Esophagus muscularis mucosa (tissue), 4 donors: ENCODE results near the gene SMIM21. TPM values are rescaled to one million over a fixed set of nuclear protein-coding genes. Genes with fewer than 3 reads are reported as not detected.
A peak's percentile ranks its signal among the peaks of the same experiment; 100 is the strongest.

Experiments
- DNase-seq: peaks from one replicate; pipeline ENCODE4 v3.0.0-alpha.2; 2017; ENCODE audit errors: extremely low spot score
- H3K27ac ChIP-seq, 4 donors: fragments of 200-600 bp; sonication (generic); replicated peaks in 1 of 4; 1 replicate in 3 of 4; 2 replicates in 1 of 4; pipeline ENCODE4 v1.5.1; 2016 to 2019; ENCODE audit warnings: mild to moderate bottlenecking in 1 of 4
- H3K27me3 ChIP-seq, 4 donors: fragments of 200-600 bp; sonication (generic); one replicate each; pipeline versions ENCODE4 v1.5.1 to v1.6.0; 2016 to 2019
- H3K36me3 ChIP-seq, 4 donors: fragments of 200-600 bp; sonication (generic); one replicate each; pipeline ENCODE4 v1.5.1; 2016 to 2019
- H3K4me1 ChIP-seq, 4 donors: fragments of 200-600 bp; sonication (generic); one replicate each; pipeline ENCODE4 v1.5.1; 2016 to 2019
- H3K4me3 ChIP-seq, 4 donors: fragments of 200-600 bp; sonication (generic); 1 replicate in 2 of 4; 2 replicates in 2 of 4; pipeline ENCODE4 v1.5.1; 2016 to 2019; ENCODE audit warnings: mild to moderate bottlenecking in 4 of 4, moderate library complexity in 1 of 4
- H3K9me3 ChIP-seq, 4 donors: fragments of 200-600 bp; sonication (generic); 1 replicate in 3 of 4; 2 replicates in 1 of 4; pipeline ENCODE4 v1.5.1; 2016 to 2019
- EP300 ChIP-seq: sonication (generic); formaldehyde crosslinking; IDR thresholded peaks from one replicate; pipeline ENCODE4 v1.6.1; 2017; ENCODE audit warnings: antibody characterized with exemption
- POLR2A ChIP-seq: fragments of 450-650 bp; IDR thresholded peaks from one replicate; pipeline ENCODE4 v1.6.1; 2017; ENCODE audit warnings: antibody characterized with exemption, moderate library complexity, mild to moderate bottlenecking, low read depth
- POLR2AphosphoS5 ChIP-seq, 2 donors: sonication (generic); formaldehyde crosslinking; IDR thresholded peaks; one replicate each; pipeline ENCODE4 v1.6.1; 2017; ENCODE audit warnings: antibody characterized with exemption in 2 of 2
- WGBS: methylation state at CpG from one replicate; pipeline ENCODE4 v1.1.5; 2018; 5-methylcytosine and 5-hydroxymethylcytosine counted together
- intact Hi-C: fragments of 100-400 bp; cut with DNase I; formaldehyde crosslinking; loops from one replicate; pipeline ENCODE4 v1.15.1; 2023
- total RNA-seq, 4 donors: library from RNA; depleted of rRNA; stranded (reverse); fragments of >200 nt; gene quantifications; one replicate each; pipeline versions ENCODE4 v1.1.0 to v1.2.1, GENCODE V29; 2016
- TF ChIP-seq, protein P1 (sequence below), 3 experiments: fragments of 200-600 bp in 2 of 3; fragments of 450-650 bp in 1 of 3; sonication (generic) in 2 of 3; IDR thresholded peaks; one replicate each; pipeline ENCODE4 v1.5.1; 2017 to 2019; ENCODE audit warnings: antibody characterized with exemption in 3 of 3, mild to moderate bottlenecking in 2 of 3, moderate library complexity in 1 of 3

The SMIM21 gene
- total RNA-seq, 4 donors from 2014 or later: not detected

GRCh38 chr18:75395137-75395536 lies 32.4 kb downstream of the SMIM21 start:
- Histone ChIP-seq H3K9me3 (no peaks in the 10 kb centered on the region), H3K4me1 (peaks cover 0 to 4% (median 0%) of the 10 kb centered on the region in 4 donors), H3K27me3 (peaks cover 0 to 9% (median 0%) of the 10 kb centered on the region in 4 donors), H3K27ac (no peak overlapping the region), H3K36me3 (no peaks in the 10 kb centered on the region), H3K4me3 (no peak overlapping the region)
- intact Hi-C loops: no loop called here
- 77% methylated on average over 7 of the region's 7 CpGs for WGBS
- DNase-seq: no peak
- TF ChIP-seq POLR2AphosphoS5 (IDR thresholded peaks at IDR 0.05) (no peak), EP300 (no peak), POLR2A (no peak)
- TF ChIP-seq, protein P1, sequence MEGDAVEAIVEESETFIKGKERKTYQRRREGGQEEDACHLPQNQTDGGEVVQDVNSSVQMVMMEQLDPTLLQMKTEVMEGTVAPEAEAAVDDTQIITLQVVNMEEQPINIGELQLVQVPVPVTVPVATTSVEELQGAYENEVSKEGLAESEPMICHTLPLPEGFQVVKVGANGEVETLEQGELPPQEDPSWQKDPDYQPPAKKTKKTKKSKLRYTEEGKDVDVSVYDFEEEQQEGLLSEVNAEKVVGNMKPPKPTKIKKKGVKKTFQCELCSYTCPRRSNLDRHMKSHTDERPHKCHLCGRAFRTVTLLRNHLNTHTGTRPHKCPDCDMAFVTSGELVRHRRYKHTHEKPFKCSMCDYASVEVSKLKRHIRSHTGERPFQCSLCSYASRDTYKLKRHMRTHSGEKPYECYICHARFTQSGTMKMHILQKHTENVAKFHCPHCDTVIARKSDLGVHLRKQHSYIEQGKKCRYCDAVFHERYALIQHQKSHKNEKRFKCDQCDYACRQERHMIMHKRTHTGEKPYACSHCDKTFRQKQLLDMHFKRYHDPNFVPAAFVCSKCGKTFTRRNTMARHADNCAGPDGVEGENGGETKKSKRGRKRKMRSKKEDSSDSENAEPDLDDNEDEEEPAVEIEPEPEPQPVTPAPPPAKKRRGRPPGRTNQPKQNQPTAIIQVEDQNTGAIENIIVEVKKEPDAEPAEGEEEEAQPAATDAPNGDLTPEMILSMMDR (IDR thresholded peaks at IDR 0.05): no peak

DNA sequence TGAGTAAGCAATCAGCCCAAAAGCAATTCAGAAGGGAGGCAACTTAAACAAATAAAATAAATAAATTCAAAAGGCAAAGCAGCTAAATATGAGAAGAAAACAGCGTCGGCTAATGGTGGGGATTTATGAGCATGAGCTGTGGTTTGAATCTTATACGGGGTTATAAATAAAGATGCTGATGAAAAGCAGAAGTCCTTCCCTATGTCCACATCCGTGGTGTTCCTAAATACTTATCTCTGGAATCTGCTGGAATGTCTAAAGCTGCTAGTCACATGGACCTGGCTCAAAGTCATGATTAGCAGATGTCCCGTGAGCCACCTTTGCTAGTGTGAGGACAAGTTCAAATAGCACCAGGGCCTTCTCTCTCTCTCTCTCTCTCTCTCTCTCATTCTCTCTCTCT lies 33.8 kb downstream of the SMIM21 start:
- TF ChIP-seq EP300 (no peak), POLR2A (no peak), POLR2AphosphoS5 (IDR thresholded peaks at IDR 0.05) (no peak)
- TF ChIP-seq, protein P1 (IDR thresholded peaks at IDR 0.05): no peak
- Histone ChIP-seq H3K27ac (no peak overlapping the region), H3K36me3 (no peaks in the 10 kb centered on the region), H3K9me3 (no peaks in the 10 kb centered on the region), H3K4me3 (no peak overlapping the region), H3K27me3 (peaks cover 0 to 4% (median 0%) of the 10 kb centered on the region in 4 donors), H3K4me1 (peaks cover 0 to 4% (median 0%) of the 10 kb centered on the region in 4 donors)
- intact Hi-C loops: no loop called here
- 52% methylated on average over 5 of the region's 5 CpGs for WGBS
- DNase-seq: no peak

- WGBS: 91% methylated on average over 10 of the region's 10 CpGs
Observed at GRCh38 chr18:75392226-75392578, 35.3 kb downstream of the SMIM21 start.

DNA sequence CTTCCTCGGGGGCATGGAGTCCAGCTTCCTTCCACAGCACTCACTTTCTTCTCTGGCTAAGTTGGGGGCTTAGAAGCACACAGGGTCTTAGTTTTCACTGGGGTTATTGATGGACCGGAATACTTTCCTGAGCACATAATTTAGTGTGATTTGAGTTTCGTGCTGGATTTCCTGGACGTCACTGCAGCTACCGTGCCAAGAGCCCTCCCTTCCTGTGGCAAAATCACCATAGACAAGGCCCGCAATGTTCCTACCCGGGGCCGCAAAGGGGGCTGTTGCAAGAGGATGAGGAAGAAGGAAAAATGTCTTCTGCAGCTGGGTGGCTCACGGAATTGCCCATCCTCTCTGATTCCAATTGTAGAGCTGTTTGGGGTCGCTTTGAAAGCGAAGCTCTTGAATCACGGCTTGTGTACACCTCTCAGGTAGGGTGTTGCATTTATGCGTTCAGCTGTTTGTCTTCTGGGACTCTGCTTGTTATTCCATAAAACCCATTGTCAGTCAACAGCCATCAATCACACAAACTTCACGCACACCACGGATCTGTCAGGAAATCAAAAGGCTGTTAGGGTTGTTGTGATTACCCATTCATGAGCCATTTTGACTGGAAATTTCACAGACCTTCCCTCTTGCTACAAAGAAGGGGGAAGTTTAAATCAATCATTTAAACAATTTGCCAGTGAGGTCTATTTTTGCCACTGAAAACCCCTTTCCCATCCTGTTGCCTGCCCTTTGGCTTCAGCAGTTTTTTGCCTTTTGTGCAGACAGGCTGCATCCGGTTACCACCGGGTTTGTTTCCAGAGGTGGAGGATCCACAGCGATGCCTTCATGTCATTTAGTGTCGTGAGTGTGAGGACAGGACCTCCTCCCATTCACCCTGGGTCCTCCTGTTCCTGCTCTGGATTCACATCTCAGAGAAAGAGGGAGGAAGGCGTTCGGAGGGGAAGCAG lies 36.0 kb downstream of the SMIM21 start:
- DNase-seq: no peak
- no peaks in the 10 kb centered on the region for H3K9me3 ChIP-seq
- TF ChIP-seq POLR2A (no peak), EP300 (no peak), POLR2AphosphoS5 (IDR thresholded peaks at IDR 0.05) (no peak)
- TF ChIP-seq, protein P1 (IDR thresholded peaks at IDR 0.05): no peak
- peaks cover 0 to 4% (median 0%) of the 10 kb centered on the region in 4 donors for H3K4me1 ChIP-seq
- WGBS: 76% methylated on average over 21 of the region's 21 CpGs
- no peak overlapping the region for H3K27ac ChIP-seq
- H3K27me3 ChIP-seq: peaks cover 0 to 4% (median 0%) of the 10 kb centered on the region in 4 donors
- intact Hi-C loops: no loop called here
- no peaks in the 10 kb centered on the region for H3K36me3 ChIP-seq
- peak overlapping the region in 2 of 4 donors; percentile 5 to 14 for H3K4me3 ChIP-seq

More at GRCh38 chr18:75392226-75392578, 35.3 kb downstream of the SMIM21 start:
- Histone ChIP-seq H3K27me3 (peaks cover 0 to 4% (median 0%) of the 10 kb centered on the region in 4 donors), H3K9me3 (no peaks in the 10 kb centered on the region), H3K4me1 (peaks cover 0 to 4% (median 0%) of the 10 kb centered on the region in 4 donors), H3K27ac (no peak overlapping the region), H3K36me3 (no peaks in the 10 kb centered on the region), H3K4me3 (no peak overlapping the region)
- TF ChIP-seq EP300: no peak
- TF ChIP-seq, protein P1 (IDR thresholded peaks at IDR 0.05): no peak
- intact Hi-C loops: no loop called here
- no peak for DNase-seq
